ENCODE measurements around the gene RBM19. TPM values are rescaled to one million over a fixed set of nuclear protein-coding genes. Genes with fewer than 3 reads are reported as not detected.
"Not testable (repeated sequence)": the region's sequence is repeated elsewhere in the genome, so short reads cannot be mapped to it uniquely, and the experiment has no call there.

Gene RBM19, protein sequence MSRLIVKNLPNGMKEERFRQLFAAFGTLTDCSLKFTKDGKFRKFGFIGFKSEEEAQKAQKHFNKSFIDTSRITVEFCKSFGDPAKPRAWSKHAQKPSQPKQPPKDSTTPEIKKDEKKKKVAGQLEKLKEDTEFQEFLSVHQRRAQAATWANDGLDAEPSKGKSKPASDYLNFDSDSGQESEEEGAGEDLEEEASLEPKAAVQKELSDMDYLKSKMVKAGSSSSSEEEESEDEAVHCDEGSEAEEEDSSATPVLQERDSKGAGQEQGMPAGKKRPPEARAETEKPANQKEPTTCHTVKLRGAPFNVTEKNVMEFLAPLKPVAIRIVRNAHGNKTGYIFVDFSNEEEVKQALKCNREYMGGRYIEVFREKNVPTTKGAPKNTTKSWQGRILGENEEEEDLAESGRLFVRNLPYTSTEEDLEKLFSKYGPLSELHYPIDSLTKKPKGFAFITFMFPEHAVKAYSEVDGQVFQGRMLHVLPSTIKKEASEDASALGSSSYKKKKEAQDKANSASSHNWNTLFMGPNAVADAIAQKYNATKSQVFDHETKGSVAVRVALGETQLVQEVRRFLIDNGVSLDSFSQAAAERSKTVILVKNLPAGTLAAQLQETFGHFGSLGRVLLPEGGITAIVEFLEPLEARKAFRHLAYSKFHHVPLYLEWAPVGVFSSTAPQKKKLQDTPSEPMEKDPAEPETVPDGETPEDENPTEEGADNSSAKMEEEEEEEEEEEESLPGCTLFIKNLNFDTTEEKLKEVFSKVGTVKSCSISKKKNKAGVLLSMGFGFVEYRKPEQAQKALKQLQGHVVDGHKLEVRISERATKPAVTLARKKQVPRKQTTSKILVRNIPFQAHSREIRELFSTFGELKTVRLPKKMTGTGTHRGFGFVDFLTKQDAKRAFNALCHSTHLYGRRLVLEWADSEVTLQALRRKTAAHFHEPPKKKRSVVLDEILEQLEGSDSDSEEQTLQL
- polyA plus RNA-seq (2013, experiment 1 of 2; ENCODE audit: insufficient read length): 20.2 TPM
- polyA plus RNA-seq (2013, experiment 2 of 2; ENCODE audit: insufficient read length): 19.6 TPM

DNA sequence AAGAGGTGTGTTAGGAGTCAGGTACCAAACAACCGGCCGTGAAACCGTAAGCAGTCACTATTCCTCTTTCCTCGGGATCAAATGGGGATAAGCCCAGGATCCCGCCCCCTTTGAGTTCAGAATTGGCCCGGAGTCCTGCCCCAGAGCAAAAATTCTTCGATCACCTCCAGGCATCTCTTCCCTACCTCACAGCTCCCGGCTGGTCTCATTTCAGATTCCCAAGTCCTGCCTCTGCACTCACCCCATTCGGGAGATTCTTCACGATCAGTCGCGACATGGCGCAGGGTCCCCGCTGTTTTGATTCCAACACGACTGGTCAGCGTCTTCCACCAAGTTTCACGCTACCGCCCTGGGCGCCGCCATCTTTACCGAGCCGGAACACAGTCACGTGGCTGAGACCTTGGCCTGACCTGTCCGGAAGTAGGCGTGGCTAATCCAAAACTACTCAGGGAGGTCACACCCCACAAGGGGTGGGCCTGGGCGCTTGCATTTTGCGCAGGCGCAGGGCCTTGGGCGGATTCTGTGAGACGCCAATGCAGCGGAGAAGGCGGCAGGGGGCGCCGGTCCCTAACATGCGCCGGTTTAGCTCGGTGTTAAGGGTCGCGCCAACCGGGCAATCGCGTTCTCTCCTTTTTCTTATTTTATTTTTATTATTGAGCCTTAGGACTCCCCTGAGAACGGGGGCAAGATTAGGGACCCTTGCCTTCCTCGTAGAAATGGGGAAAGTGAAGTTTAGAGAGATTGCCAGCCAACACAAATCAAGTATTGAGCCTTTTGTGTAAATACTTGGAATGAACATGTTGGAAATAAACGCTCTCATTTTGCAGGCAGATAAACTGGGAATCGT lies at the start of gene RBM19:
TSS of gene RBM19 (minus strand) at position 375 of the 847 bp plus-strand sequence. CDS start at position 277, 98 bp downstream.
- DNase-seq: peak; percentile 98

DNA sequence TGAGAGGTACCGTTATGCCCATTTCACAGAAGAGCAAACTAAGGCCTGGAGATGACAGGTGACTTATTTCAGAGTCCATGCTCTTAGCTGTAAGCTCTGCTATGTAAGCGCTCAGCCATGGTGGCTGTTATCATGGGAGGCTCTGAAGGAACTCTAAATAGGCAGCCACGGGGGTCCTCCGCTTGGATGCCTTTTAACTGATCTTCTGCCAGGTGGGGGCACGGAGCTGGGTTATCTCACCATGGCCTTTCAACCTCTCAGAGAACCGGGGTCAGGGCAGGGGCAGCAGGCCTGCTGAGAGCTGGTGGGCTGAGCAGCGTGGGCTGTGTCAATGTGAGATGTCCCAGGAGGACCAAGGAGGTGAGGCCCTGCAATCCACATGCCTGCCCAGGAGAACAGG lies 49.7 kb upstream of the RBM19 start:
- no peak for DNase-seq

DNA sequence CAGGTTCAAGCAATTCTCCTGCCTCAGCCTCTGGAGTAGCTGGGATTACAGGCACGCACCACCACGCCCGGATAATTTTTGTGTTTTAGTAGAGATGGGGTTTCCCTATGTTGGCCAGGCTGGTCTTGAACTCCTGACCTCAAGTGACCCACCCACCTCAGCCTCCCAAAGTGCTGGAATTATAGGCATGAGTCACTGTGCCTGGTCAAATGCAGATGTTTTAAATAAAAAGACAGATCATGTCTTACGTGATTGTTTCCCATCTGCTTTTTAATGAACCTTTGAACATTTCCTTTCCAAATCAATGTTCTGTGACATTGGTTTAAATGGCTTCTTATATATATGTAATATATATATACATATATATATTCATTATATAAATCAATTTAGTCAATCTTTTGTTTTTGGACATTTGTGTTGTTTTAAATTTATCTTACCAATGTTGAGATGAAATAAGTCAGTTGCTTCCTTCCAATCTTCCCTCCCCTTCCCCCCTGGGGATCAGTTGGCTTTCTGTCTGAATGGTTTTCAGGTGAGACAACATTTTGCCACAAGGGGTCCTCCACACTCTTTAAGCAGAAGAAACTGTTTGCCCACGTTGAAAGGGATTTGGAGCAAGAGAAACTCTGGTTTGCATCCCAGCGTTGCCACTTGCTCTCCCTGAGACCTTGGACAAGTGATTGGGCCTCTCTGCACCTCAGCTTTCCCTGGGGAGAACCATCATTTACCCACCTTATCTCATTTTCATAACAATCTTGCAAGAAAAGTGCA lies 47.6 kb upstream of the RBM19 start:
- DNase-seq: peak; percentile 66

DNA sequence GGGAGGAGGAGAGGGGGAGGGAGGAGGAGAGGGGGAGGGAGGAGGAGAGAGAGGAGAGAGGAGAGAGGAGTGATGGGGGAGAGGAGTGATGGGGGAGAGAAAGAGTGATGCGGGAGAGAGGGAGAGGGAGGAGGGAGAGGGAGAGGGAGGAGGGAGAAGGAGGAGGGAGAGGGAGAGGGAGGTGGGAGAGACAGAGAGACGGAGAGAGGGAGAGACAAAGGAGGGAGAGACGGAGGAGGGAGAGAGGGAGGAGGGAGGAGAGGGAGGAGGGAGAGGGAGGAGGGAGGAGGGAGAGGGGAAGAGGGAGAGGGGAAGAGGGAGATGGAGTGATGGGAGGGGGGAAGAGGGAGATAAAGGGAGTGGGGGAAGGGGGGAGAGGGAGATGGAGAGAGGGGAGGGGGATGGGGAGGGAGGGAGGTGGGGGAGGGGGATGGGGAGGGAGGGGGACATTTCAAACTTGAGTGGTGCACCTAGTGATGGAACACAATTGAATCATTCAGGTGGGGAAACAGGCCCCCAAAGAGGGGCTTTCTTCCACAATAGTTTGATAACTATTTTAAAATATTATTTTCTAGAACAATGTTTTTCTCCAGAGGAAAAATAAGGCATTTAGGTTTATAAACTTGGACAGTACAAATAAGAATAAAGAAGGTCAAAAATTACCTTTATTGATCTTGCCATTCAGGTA lies 46.8 kb upstream of the RBM19 start:
- DNase-seq: no peak

DNA sequence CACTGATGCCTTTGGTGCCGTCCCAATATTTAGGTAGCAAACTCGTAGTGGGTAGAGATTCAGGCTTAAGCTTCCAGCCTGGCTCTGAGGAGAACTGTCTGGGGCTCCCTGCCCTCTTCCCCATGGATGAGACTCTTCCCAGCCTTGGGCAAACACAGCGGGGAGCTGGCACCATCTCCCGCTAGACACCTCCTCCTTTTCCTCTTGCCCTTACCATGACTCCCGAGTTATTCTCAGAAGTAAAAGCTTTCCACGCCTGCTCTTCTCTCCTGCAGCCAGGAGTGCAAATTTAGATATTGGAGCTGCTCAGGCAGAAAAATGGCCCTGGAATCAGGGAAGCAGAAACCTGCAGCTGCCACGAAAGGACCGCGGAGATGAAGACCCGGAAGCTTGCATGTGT lies 45.6 kb upstream of the RBM19 start:
- no peak for DNase-seq

DNA sequence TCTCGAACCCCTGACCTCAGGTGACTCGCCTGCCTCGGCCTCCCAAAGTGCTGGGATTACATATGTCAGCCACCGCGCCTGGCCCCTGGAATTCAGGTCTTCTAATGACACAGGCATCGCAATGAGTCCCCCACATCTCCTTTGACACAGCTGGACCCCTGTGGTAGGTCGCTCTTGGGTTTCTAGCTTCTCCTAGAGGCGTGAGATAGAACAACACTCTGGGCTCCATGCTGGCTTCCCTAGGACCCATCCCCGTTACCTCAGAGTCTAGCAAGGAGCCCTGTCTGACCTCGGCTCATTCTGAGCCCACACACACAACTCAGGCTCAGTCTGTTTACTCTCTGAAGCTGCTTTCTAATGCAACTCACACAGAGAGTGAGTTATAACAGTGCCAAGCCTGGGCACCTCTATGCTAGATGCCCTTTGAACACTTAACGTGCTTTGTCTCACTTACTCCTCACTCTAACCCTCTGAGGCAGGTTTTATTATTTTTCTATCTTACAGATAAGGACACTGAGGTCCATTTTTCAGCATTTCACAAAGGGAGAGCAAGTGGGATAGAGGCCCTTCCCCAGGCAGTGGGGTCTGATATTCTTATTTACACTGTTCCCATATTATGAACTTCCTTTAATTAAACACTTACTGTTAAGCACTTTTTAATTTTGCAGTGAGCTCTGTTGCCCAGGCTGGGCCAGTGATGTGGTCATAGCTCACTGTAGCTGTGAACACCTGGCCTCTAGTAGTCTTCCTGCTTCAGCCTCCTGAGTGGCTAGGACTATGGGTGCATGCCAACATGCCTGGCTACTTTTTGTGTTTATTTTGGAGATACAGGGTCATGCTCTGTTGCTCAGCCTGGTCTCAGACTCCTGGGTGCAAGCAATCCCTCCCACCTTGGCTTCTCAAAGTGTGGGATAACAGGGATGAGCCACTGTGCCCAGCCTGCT lies 40.6 kb upstream of the RBM19 start:
- no peak for DNase-seq

DNA sequence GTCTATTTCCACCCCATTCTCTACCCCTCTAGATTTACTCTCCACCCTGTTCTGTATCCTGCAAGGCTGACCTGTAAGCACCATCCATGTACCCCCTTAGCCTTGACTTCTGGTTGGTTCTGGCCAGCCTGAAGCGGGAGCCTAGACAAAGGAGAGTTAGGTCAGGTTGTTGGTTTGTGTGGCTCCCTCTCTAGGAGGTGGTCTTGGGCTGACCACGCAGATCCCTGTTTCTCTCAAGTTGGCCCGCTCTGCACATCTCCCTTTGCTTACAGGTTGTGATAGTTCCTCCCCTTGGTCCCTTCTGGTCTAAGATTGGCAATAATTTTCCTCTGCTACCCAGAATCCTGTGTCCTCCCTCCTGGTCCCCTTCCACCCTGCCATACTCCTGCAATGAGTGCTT lies 38.3 kb upstream of the RBM19 start:
- DNase-seq: no peak

DNA sequence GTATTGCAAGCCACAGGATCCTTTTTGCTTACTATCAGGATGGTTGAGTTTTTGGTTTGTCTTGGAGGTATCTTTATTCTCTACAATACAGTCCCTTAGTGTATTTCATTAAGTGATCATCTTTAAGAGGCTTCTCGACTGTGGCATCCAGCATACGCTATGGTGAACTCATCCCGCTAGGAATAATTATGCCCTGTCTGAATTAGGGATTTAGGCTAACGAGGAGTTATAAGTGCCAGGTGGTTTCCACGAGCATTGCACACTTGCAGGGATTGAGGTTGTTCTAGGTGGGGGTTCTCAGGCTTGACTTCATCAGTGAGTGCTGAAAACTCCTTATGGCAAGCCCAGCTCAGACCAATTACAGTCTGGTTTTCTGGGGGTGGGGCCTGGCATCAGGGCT lies 37.2 kb upstream of the RBM19 start:
- no peak for DNase-seq

DNA sequence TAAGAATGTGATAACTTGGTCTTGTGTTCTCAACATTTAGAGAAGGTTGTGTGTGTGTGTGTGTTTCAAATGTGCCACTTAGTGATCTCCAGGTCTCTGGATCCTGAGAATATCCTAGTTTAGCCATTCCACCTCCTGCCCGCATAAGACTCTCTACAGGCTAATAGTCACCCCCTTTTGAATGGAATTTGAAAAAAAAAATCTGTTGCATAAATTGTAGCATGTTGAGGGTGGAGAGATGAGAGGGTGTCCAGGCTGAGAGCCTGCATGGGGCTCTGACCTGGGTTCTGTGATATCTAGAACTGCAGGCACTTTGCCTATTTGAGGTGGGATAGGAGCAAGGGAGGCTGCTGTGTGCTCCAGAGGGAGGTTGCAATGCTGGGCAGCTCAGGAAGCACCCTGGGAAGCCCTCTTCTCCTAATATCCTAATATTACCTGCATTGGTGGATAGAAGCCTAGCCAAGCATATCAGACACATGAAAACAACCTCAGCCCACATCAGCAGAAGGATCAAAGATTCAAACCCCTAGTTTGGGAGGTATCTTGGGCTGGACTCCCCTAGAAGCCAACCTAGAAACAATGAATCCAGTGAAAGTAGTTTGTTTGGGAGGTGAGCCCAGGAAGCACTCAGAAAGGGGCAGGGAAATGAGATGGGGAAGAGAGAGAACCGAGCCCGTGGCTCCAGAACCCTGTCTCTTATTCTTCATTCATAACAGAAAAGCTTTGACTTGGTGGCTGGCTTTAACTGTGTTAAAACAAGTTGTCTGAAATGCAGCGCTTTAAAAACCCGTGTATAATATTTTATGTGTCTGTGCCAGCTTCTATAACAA lies 35.6 kb upstream of the RBM19 start:
- DNase-seq: no peak

DNA sequence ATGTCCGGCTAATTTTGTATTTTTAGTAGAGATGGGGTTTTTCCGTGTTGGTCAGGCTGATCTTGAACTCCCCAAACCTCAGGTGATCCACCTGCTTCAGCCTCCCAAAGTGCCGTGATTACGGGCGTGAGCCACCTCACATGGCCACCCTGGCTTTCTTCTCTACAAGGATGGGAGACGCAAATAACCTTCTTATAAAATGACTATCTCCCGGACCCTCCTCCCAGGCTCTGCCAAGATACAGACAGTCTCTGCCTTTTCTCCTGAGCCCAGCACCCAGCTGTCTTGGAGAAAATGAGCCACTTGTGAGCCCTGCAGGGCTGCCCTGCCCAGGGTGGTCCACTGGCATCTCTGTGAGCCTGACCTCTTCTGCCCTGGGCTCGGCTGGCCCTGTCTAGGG lies 34.7 kb upstream of the RBM19 start:
- no peak for DNase-seq

DNA sequence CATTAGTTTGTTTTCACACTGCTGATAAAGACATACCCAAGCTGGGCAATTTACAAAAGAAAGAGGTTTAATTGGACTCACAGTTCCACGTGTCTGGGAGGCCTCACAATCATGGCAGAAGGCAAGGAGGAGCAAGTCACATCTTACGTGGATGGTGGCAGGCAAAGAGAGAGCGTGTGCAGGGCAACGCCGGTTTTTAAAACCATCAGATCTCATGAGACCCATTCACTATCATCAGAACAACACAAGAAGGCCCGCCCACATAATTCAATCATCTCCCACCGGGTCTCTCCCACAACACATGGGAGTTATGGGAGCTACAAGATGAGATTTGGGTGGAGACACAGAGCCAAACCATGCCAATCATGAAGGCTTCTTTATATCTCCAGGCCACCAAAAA lies 34.1 kb upstream of the RBM19 start:
- not testable (repeated sequence) for DNase-seq

DNA sequence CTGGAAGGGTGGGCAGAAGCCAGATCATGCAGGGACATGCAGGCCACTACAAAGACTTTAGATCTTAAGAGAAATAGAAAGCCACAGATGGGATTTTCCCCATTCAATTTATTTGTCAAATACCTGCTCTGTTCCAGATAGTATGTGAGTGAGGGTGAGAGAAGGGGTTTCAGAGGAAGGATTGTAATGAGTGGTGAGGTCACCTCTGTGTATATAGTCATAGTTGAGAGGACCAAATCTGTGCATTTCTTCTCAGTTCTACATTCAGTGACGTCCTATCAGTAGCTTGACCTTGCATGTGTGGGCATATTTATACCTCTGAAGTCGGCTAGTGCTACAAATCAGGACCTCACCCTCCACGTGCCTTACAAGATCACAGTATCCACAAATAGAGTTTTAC lies 31.2 kb upstream of the RBM19 start:
- DNase-seq: no peak

DNA sequence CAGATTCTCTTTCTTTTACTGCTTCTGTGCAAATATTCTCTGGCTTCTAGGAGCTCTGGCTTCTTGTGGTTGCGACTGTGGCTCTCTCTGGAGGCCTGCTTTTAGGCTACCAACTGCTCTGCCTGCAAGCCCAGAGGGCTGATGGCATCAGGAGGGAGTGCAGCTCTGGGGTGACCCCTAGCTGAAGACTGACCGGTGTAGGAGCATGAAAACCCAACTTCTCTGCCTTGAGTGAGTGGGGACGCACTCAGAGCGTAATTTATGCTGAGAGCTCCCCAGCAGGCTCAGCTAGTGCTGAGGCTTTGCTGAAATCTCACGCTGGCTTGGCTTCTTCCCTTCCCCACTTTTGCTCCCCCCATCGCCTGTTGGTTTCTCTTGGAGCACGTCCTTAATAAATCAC lies 29.9 kb upstream of the RBM19 start:
- DNase-seq: no peak

DNA sequence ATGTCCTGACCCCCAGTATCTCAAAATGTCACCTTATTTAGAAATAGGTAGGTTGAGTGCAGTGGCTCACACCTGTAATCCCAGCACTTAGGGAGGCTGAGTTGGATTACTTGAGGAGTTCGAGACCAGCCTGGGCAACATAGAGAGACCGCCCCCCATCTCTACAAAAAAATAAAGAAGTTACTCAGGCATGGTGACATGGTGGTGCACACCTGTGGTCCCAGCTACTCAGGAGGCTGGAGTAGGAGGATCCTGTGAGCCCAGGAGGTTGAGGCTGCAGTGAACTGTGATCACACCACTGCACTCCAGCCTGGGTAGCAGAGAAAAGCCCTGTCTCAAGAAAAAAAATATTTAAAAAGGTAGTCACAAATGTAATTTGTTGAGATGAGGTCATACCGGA lies 27.9 kb upstream of the RBM19 start:
- DNase-seq: no peak

DNA sequence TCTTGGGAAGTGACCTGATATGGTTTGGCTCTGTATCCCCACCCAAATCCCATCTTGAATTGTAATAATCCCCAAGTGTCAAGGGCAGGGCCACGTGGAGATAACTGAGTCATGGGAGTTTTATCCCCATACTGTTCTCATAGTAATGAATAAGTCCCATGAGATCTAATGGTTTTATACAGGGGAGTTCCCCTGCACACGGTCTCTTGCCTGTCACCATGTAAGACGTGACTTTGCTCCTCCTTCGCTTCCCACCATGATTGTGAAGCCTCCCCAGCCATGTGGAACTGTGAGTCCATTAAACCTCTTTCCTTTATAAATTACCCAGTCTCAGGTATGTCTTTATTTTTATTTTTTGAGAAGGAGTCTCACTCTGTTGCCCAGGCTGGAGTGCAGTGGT lies 26.6 kb upstream of the RBM19 start:
- DNase-seq: not testable (repeated sequence)

DNA sequence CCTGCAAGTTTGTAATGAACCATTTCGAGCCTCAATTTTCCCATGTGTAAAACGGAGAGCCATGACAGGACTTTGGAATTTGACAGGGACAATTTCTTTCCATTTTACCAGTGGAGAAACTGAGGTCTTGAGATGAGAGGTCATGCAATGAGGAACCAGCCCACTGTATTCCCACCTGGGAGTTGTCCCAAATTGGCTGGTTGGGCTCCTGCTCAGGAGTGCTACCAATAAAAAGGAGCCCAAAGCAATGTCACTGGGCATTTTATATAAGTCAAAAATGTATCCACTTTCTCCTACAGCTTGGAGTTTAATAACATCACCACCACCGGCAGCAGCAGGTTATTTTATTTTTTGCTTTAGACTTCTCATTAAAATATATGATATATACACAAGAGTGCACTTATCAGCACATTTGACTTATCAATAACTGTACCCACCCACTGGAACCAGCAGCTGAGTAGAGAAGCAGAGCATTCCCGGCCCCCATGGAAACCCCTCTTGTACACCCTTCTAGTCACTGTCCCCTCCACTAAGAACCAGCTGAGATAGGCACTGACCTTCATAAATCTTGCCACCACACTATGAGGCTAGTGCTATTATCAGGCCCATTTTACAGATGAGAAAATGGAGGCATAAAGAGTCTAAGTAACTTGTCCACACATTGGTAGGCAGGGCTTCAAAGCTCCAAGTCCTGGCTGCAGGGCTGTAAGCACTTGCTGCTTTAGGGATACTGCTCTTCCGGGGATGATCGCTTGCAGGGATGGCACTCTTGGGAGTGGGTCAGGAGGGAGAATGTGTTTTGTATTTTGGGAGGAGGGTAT lies 25.3 kb upstream of the RBM19 start:
- DNase-seq: no peak

DNA sequence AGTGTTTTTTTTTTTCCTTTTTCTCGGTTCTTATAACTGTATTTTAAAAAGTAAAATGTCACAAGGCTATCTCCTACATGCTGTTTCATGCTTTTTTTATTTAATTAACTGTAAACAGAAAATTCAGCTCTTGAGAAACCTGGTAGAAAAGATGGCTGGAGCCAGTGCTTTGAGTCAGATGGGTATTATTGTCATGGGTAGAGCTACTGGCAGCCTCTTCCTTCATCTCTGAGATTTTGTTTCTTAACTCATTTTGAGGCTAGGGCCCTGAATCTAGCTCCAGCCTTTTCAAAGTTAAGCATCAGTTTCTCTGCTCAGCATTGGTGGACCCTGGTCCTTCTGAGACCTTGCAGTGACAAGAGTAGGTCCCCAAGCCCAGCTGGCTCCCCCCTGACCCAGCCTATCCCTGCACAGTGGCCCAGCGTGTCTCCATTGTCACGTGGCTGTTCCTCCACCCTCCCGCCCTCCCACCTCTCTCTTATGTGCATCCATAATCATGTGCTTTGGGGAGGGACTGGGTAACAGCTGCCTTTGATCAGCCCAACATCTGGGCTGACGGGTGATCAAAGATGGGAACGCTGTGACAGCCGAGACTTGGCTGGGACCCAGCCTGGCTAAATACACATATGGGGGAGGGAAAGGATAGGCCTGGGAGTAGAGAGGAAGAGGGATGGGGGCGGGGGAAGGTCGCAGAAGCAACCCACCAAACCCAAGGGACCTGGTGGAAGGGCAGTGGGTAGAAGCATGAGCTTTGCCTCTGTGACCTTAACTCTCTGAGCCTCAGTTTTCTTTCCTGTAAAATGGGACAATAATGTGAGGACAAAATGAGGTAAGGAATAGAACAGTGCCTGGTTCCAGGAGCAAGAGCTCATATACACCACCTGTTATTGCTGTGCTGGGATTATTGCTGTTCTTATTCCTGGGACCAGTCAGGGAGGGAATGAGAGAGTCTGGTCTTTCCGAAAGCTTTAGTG lies 24.4 kb upstream of the RBM19 start:
- DNase-seq: no peak

Measured in fibroblast of skin of abdomen (primary cell).